ENCODE measurements around the gene RABGAP1L. TPM values are rescaled to one million over a fixed set of nuclear protein-coding genes. Genes with fewer than 3 reads are reported as not detected.
"Not testable (repeated sequence)": the region's sequence is repeated elsewhere in the genome, so short reads cannot be mapped to it uniquely, and the experiment has no call there.

RABGAP1L gene
- total RNA-seq, 1 donor from 2014 or later, result 36.9 TPM

- Mint-ChIP-seq H3K36me3 (ENCODE audit: low read depth) (peaks cover 2% of the 10 kb centered on the region), H3K4me1 (no peaks in the 10 kb centered on the region), H3K4me3 (no peak overlapping the region), H3K27me3 (no peaks in the 10 kb centered on the region), H3K9me3 (peaks cover 5% of the 10 kb centered on the region), H3K27ac (no peak overlapping the region)
- DNase-seq, result no peak
- intact Hi-C loops (cut with micrococcal nuclease), result no loop called here
These were observed 551.8 kb downstream of the RABGAP1L start for GRCh38 chr1:174710868-174711845.

GRCh38 chr1:174711848-174712247, 552.5 kb downstream of the RABGAP1L start:
- H3K27ac Mint-ChIP-seq, result not testable (repeated sequence)

GRCh38 chr1:174712541-174712940, 553.2 kb downstream of the RABGAP1L start:
- Mint-ChIP-seq H3K27ac (no peak overlapping the region), H3K4me3 (no peak overlapping the region)
- intact Hi-C loops (cut with micrococcal nuclease), result no loop called here

More at GRCh38 chr1:174711848-174712247, 552.5 kb downstream of the RABGAP1L start:
- H3K4me3 Mint-ChIP-seq; H3K9me3 Mint-ChIP-seq; DNase-seq; H3K27me3 Mint-ChIP-seq; H3K4me1 Mint-ChIP-seq; intact Hi-C loops (cut with micrococcal nuclease); H3K36me3 Mint-ChIP-seq (ENCODE audit: low read depth): not testable (repeated sequence)

GRCh38 chr1:174713796-174714195, 554.5 kb downstream of the RABGAP1L start:
- H3K27ac Mint-ChIP-seq, result no peak overlapping the region
- peaks cover 5% of the 10 kb centered on the region for H3K9me3 Mint-ChIP-seq
- H3K36me3 Mint-ChIP-seq (ENCODE audit: low read depth), result peaks cover 2% of the 10 kb centered on the region
- DNase-seq, result no peak
- intact Hi-C loops (cut with micrococcal nuclease), result no loop called here
- no peaks in the 10 kb centered on the region for H3K27me3 Mint-ChIP-seq
- no peak overlapping the region for H3K4me3 Mint-ChIP-seq
- no peaks in the 10 kb centered on the region for H3K4me1 Mint-ChIP-seq

More at GRCh38 chr1:174712541-174712940, 553.2 kb downstream of the RABGAP1L start:
- Mint-ChIP-seq H3K4me1 (no peaks in the 10 kb centered on the region), H3K27me3 (no peaks in the 10 kb centered on the region), H3K36me3 (ENCODE audit: low read depth) (peaks cover 2% of the 10 kb centered on the region), H3K9me3 (peaks cover 5% of the 10 kb centered on the region)
- no peak for DNase-seq

GRCh38 chr1:174719194-174719593, 559.9 kb downstream of the RABGAP1L start:
- Mint-ChIP-seq H3K9me3 (no peaks in the 10 kb centered on the region), H3K4me1 (no peaks in the 10 kb centered on the region), H3K27me3 (no peaks in the 10 kb centered on the region), H3K27ac (no peak overlapping the region), H3K4me3 (no peak overlapping the region), H3K36me3 (ENCODE audit: low read depth) (no peaks in the 10 kb centered on the region)
- intact Hi-C loops (cut with micrococcal nuclease), result no loop called here
- DNase-seq, result no peak

GRCh38 chr1:174720618-174721017, 561.3 kb downstream of the RABGAP1L start:
- intact Hi-C loops (cut with micrococcal nuclease), result no loop called here
- Mint-ChIP-seq H3K4me3 (no peak overlapping the region), H3K4me1 (no peaks in the 10 kb centered on the region), H3K9me3 (no peaks in the 10 kb centered on the region), H3K27me3 (no peaks in the 10 kb centered on the region), H3K36me3 (ENCODE audit: low read depth) (no peaks in the 10 kb centered on the region), H3K27ac (no peak overlapping the region)
- no peak for DNase-seq

- Mint-ChIP-seq H3K36me3 (ENCODE audit: low read depth) (no peaks in the 10 kb centered on the region), H3K27me3 (no peaks in the 10 kb centered on the region), H3K4me1 (no peaks in the 10 kb centered on the region), H3K27ac (no peak overlapping the region), H3K9me3 (no peaks in the 10 kb centered on the region), H3K4me3 (no peak overlapping the region)
- intact Hi-C loops (cut with micrococcal nuclease), result no loop called here
- DNase-seq, result no peak
These were observed 561.9 kb downstream of the RABGAP1L start for GRCh38 chr1:174721246-174721645.

- intact Hi-C loops (cut with micrococcal nuclease), result no loop called here
- Mint-ChIP-seq H3K4me3 (no peak overlapping the region), H3K36me3 (ENCODE audit: low read depth) (no peaks in the 10 kb centered on the region), H3K27ac (no peak overlapping the region), H3K4me1 (no peaks in the 10 kb centered on the region), H3K27me3 (no peaks in the 10 kb centered on the region), H3K9me3 (no peaks in the 10 kb centered on the region)
- DNase-seq, result no peak
These were observed 564.5 kb downstream of the RABGAP1L start for GRCh38 chr1:174723816-174724215.

GRCh38 chr1:174724219-174724618, 564.9 kb downstream of the RABGAP1L start:
- no peaks in the 10 kb centered on the region for H3K4me1 Mint-ChIP-seq
- no peak for DNase-seq
- no peak overlapping the region for H3K4me3 Mint-ChIP-seq
- no peaks in the 10 kb centered on the region for H3K36me3 Mint-ChIP-seq (ENCODE audit: low read depth)
- intact Hi-C loops (cut with micrococcal nuclease), result no loop called here
- no peaks in the 10 kb centered on the region for H3K9me3 Mint-ChIP-seq
- H3K27ac Mint-ChIP-seq, result no peak overlapping the region
- no peaks in the 10 kb centered on the region for H3K27me3 Mint-ChIP-seq

GRCh38 chr1:174726167-174726879, 567.0 kb downstream of the RABGAP1L start:
- no peak overlapping the region for H3K27ac Mint-ChIP-seq
- intact Hi-C loops (cut with micrococcal nuclease), result loop anchor here (5.0 kb wide), 1 partner anchor 469 kb away; no protein-coding TSS in a partner anchor
- no peaks in the 10 kb centered on the region for H3K36me3 Mint-ChIP-seq (ENCODE audit: low read depth)
- no peak overlapping the region for H3K4me3 Mint-ChIP-seq
- no peaks in the 10 kb centered on the region for H3K9me3 Mint-ChIP-seq
- DNase-seq, result no peak
- no peaks in the 10 kb centered on the region for H3K27me3 Mint-ChIP-seq
- no peaks in the 10 kb centered on the region for H3K4me1 Mint-ChIP-seq

- DNase-seq, result no peak
- no peaks in the 10 kb centered on the region for H3K36me3 Mint-ChIP-seq (ENCODE audit: low read depth)
- H3K4me1 Mint-ChIP-seq, result no peaks in the 10 kb centered on the region
- H3K4me3 Mint-ChIP-seq, result no peak overlapping the region
- H3K27ac Mint-ChIP-seq, result no peak overlapping the region
- intact Hi-C loops (cut with micrococcal nuclease), result loop anchor here (5.0 kb wide), 1 partner anchor 470 kb away; no protein-coding TSS in a partner anchor
- H3K27me3 Mint-ChIP-seq, result no peaks in the 10 kb centered on the region
- no peaks in the 10 kb centered on the region for H3K9me3 Mint-ChIP-seq
These were observed 567.7 kb downstream of the RABGAP1L start for GRCh38 chr1:174726880-174727585.

- no peaks in the 10 kb centered on the region for H3K36me3 Mint-ChIP-seq (ENCODE audit: low read depth)
- intact Hi-C loops (cut with micrococcal nuclease), result no loop called here
- no peak overlapping the region for H3K4me3 Mint-ChIP-seq
- H3K27me3 Mint-ChIP-seq, result peaks cover 2% of the 10 kb centered on the region
- no peak overlapping the region for H3K27ac Mint-ChIP-seq
- DNase-seq, result no peak
- no peaks in the 10 kb centered on the region for H3K4me1 Mint-ChIP-seq
- H3K9me3 Mint-ChIP-seq, result no peaks in the 10 kb centered on the region
These were observed 575.0 kb downstream of the RABGAP1L start for GRCh38 chr1:174734270-174734669.

- intact Hi-C loops (cut with micrococcal nuclease), result no loop called here
- Mint-ChIP-seq H3K4me1 (no peaks in the 10 kb centered on the region), H3K27me3 (peaks cover 2% of the 10 kb centered on the region), H3K4me3 (no peak overlapping the region), H3K9me3 (no peaks in the 10 kb centered on the region), H3K36me3 (ENCODE audit: low read depth) (no peaks in the 10 kb centered on the region), H3K27ac (no peak overlapping the region)
- no peak for DNase-seq
These were observed 577.5 kb downstream of the RABGAP1L start for GRCh38 chr1:174736831-174737230.

All from activated CD4-positive, alpha-beta T cell treated with anti-CD3 and anti-CD28 coated beads, Interleukin-2, amount 10 ng/mL, durations not matched to agents 24 days and 14 days (primary cell).